NCI-H1092 (cell line): ENCODE results near the gene TNFRSF18.

ENCODE experiments used
- DNase-seq: peaks from one replicate; lab custom pipeline; 2025; lab: John Stamatoyannopoulos, UW

Gene TNFRSF18

GRCh38 chr1:1164701-1165451 lies 41.5 kb downstream of the TNFRSF18 start:
- no peak for DNase-seq

DNA sequence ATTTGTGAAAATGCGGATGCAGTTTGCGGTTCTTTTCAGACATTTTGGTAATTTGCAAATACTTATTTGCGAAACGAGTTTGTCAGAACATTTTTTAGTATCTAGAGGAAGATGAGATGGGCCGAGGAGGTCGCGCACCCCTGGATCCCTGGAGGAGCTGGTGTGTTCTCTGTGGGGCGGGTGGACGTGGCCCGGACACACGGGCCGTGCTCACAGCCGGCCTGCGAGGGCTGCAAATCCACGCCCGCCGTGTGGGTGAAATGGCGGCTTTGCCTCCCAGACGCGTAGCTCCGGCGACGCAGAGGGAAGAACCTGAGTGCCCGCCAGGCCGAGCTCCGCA lies 42.1 kb downstream of the TNFRSF18 start:
- DNase-seq, result no peak

GRCh38 chr1:1163538-1164070 lies 42.8 kb downstream of the TNFRSF18 start:
- no peak for DNase-seq

GRCh38 chr1:1162597-1163537 lies 43.5 kb downstream of the TNFRSF18 start:
- DNase-seq, result peak; percentile 2

DNA sequence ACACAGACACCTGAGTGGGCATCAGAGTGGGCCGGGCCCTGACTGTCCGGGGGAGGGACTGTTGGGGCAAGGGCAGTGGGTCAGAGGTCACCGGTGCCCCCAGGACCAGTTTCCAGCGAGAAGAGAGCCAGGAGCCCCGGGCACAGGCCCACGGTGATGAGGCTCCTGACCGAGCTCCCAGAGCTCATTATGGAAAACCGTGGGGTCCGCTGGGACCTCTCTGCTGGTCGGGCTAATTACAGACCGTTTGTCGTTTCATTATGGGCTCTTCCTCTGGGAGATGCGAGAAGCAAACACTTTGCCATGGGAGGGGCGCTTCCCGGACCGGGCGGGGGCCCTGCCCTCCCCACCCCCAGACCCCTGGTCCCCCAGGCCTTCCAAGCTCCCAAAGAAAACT lies 44.7 kb downstream of the TNFRSF18 start:
- DNase-seq, result no peak

- DNase-seq, result no peak
Observed at GRCh38 chr1:1161078-1161682, 45.2 kb downstream of the TNFRSF18 start.

- no peak for DNase-seq
Observed at GRCh38 chr1:1160281-1160930, 46.0 kb downstream of the TNFRSF18 start.

DNA sequence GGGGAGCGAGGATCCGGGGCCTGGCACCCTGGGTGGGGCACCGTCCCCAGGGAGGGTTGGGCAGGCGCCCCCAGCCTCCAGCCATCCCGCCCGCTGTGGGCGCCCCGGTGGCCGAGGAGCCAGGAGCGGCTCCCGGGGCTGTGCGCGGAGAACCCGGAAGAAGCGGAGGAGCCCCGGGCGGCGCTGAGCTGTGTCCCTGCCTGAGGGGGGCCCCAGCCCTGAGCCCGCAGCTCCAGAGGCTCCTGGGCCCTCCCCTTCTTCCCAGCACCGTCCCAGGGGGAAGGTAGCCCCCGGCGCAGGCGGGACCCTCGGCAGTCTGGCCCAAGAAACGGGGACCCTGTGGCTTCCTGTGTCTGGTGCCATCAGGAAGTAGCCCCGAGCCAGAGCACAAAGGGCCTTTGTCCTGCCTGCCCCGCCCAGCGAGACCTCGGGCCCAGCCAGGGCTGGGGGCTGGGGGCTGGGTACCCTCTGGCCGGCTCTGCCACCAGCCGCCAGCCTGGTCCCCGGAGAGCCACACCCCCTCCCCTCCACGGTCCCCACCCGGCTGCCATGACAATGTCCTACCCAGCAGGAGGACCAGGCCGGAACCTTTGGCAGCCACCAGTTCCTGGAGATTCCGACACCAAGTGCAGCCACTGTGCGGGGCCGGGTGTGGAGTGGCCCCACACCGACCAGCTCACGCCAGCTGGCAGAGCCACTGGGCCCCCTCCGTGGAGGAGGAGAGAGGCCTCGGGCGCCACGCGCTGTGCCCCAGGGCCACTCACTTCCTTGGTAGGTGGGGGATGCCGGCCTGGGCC lies 48.3 kb downstream of the TNFRSF18 start:
- no peak for DNase-seq

DNA sequence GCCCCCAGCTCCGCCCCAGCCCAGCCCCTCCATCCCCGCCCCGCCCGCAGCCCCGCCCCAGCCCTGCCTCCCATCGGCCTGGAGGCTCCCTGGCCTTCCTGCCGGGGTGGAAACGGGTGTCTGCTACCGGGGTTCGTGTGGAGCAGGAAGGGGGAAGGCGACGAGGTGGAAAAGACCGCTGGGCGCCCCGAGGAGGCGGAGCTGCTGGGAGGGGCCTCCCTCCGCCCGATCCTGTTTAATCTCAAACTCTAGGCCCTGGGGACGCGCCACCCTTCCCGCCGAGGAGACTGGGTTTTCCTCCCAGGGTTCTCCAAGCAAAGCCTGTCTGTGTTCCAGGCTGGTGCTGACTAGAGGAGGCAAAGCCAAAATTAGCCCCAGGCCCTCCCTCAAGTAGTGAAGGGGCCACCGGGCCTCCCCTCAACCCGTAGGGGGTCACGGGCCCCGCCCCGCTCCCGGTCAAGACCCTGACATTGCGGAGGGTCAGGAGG lies 48.9 kb downstream of the TNFRSF18 start:
- no peak for DNase-seq

DNA sequence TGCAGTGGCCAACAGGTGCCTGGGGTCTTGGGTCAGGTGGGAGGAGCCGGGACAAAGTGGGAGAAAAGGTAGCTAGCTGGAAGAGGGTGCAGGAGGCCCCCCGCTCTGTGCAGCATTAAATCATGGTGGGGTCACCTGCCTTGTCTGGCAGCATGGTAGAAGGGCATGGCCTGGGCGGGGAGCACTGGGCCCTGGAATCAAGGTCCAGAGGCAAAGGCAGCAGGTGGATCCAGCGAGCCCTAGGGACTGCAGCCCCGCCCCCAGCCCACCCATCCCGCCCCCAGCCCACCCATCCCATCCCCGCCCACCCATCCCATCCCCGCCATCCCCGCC lies 49.4 kb downstream of the TNFRSF18 start:
- DNase-seq, result no peak

DNA sequence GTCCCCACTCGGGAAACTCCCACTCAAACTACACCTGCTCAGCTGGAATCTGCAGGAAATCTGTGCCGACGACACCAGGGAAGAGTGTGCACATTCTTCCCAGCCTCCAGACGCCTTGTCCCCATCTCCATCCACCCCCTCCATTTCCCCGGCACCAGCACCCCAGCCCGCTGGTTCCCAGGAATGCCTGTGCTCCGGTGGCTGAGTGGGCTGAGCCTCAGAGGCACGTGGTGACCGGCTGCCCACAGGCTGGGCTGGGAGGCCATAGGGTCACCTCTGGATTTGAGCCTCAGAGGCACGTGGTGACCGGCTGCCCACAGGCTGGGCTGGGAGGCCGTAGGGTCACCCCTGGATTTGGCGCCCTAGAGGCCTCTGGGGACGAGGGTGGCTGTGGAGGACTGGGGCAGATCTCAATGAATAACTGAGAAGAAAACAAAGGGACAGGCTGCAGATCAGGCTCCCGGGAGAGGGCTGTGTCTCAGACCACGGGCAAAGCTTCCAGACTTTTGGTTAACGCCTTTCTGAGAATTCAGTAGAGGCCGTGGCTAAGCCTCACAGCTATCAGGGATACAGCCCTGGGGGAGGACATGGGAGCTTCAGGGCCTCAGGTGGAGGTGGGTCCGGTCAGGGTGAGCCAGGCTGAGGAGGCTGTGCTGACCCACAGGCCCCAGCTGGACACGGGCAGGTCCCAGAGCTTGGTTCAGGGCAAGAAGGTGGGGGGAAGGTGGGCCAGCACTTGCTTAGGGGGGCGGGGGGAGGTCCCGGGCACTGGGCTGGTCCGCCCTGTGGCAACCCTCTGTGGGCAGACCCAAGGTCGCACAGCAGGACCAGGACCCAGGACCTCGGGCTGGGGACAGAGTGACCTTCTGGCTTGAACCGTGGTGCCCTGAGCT lies 50.0 kb downstream of the TNFRSF18 start:
- no peak for DNase-seq

DNA sequence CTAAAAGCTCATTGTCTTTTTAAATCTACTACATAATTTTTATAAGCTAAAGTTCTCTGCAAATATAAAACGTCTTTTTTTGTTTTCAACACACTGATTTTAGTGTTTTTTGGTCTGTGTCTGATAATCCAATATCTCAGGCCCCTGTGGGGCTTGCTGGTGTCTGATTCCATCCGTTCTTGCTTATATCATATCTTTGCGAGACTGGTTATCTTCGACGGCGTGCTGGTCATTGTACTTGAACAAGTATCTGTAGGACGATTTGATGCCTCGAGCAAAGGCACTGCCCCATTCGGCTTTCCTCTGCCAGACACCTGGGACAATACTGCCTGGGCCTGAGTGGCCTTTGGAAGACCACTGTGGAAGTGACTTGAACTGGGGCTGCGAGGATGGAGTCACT lies 51.1 kb downstream of the TNFRSF18 start:
- DNase-seq, result no peak

DNA sequence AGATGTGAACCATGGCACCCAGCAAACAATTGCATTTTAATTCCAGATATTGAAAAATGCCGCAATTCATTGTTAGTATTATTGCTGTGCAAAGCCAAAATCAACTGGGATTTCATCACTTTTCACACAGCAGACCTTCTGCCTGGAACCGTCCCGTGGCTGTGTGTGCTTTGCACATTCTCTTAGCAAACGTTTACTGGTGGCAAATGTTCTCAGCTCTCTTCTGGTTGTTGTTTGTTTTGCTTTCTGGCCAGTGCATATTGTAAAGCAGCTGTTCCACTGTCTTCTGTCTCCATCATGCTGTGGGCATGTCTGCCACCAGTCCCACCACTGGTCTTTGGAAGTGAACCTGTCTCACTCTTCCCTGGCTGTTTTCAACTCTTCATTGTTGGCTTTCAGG lies 52.5 kb downstream of the TNFRSF18 start:
- no peak for DNase-seq
